ENCODE measurements around the gene ARNT2.

Gene ARNT2

DNA sequence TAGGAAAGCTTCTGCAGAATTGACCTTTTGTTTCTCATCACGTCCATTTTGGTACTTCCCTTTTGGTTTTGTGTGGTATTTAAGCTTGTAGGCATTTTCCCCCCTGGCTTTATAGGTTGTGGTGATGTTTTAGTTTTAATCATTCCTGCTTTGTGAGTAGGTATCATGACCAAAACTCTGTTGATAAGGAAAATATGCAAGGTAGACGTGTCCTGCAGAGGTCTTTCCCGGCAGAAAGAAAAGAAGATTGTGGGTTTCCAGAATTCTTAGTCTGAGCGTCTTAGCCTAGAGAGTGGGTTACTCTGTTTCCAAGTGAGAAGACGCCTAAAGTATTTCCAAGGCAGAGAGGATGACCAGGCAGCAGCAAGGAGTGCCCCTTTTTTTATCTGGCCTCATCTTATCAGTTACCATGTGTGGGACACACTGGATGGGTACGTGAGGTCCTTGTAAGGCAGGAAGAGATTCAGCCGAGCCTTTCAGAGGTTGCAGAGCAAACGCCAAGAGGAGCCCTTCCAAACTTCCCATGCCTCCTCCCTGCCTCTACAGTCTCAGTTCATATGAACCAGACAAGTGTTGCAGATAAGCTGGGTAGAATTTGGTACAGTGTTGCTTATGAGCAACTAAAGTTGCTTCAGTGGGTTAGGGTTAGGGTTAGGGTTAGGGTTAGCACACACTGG, 58.8 kb downstream of the ARNT2 start:
- peaks cover 57% of the 10 kb centered on the region for H3K4me1 Mint-ChIP-seq
- no peak for DNase-seq
- peaks cover 5% of the 10 kb centered on the region for H3K27me3 Mint-ChIP-seq (ENCODE audit: low read depth, poor library complexity)
- peaks cover 15% of the 10 kb centered on the region for H3K36me3 Mint-ChIP-seq (ENCODE audit: low read depth)
- no peaks in the 10 kb centered on the region for H3K9me3 Mint-ChIP-seq
- no peak overlapping the region for H3K4me3 Mint-ChIP-seq
- no peak overlapping the region for H3K27ac Mint-ChIP-seq
- TF ChIP-seq CTCF (IDR thresholded peaks at IDR 0.05) = no peak

DNA sequence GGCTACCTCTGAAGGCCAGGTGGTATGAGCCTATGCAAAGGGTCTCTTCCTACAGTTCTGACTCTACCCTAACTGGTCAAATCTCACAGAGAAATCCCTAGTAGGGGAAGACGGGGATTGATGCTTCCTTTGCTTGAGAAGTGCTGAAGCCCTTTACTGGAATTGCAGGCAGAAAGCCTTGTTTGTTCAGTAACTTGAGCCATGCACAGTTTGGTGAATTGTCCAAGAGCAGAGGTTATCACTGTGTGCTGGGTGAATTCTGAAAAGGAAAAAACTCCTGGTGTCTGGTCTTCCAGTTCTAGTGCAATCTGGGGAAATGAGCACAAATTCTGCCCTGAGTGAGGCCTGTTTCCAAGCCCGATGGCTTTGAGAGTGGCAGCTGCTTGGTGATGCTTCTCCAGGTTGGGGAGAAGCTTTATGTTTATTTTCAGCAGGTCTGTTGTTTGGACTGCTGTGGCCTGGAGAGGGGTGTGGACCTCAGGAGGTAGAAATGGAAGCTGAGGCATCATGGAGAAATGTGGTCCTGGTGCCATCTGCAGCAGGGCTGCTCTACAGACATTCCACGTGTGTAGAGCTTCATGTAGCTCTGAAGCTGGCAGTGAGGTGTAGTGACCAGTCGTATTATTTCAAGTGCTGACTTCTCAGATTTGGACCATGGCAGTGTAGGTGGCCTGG, 60.9 kb downstream of the ARNT2 start:
- no peak for TF ChIP-seq CTCF (IDR thresholded peaks at IDR 0.05)
- H3K27me3 Mint-ChIP-seq (ENCODE audit: low read depth, poor library complexity) = peaks cover 5% of the 10 kb centered on the region
- H3K9me3 Mint-ChIP-seq = no peaks in the 10 kb centered on the region
- DNase-seq = no peak
- H3K4me3 Mint-ChIP-seq = no peak overlapping the region
- H3K36me3 Mint-ChIP-seq (ENCODE audit: low read depth) = peaks cover 12% of the 10 kb centered on the region
- peaks cover 69% of the 10 kb centered on the region for H3K4me1 Mint-ChIP-seq
- H3K27ac Mint-ChIP-seq = peak overlapping the region; percentile 95

GRCh38 chr15:80465626-80466005, 61.4 kb downstream of the ARNT2 start:
- no peaks in the 10 kb centered on the region for H3K9me3 Mint-ChIP-seq
- no peak for TF ChIP-seq CTCF (IDR thresholded peaks at IDR 0.05)
- DNase-seq = no peak
- H3K36me3 Mint-ChIP-seq (ENCODE audit: low read depth) = peaks cover 16% of the 10 kb centered on the region
- H3K4me3 Mint-ChIP-seq = no peak overlapping the region
- H3K4me1 Mint-ChIP-seq = peaks cover 69% of the 10 kb centered on the region
- H3K27me3 Mint-ChIP-seq (ENCODE audit: low read depth, poor library complexity) = peaks cover 5% of the 10 kb centered on the region
- H3K27ac Mint-ChIP-seq = no peak overlapping the region

DNA sequence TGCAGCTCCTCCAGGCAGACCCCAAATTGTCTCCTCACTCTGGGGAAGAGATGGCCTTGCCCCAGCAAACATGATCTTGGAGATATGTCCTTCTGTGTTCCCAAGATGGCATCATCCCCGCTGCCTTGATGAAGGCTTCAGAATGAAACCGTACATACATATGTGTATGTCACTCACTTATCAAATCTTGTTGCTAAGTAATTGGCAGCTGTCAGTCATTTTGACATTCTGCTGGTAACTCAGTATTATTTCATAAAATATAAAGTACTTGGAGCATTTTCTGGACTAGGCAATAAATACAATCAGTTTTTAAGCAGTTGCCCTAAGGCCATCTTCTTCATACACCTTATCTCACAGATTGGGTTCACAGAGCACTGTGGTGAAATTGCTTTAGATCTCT, 62.4 kb downstream of the ARNT2 start:
- Mint-ChIP-seq H3K27ac (peak overlapping the region; percentile 80), H3K27me3 (ENCODE audit: low read depth, poor library complexity) (peaks cover 5% of the 10 kb centered on the region), H3K36me3 (ENCODE audit: low read depth) (peaks cover 18% of the 10 kb centered on the region), H3K4me1 (peaks cover 70% of the 10 kb centered on the region), H3K4me3 (no peak overlapping the region), H3K9me3 (no peaks in the 10 kb centered on the region)
- no peak for TF ChIP-seq CTCF (IDR thresholded peaks at IDR 0.05)
- no peak for DNase-seq

- H3K36me3 Mint-ChIP-seq (ENCODE audit: low read depth) = peaks cover 20% of the 10 kb centered on the region
- H3K27ac Mint-ChIP-seq = peak overlapping the region; percentile 53
- no peaks in the 10 kb centered on the region for H3K9me3 Mint-ChIP-seq
- no peak for TF ChIP-seq CTCF (IDR thresholded peaks at IDR 0.05)
- H3K27me3 Mint-ChIP-seq (ENCODE audit: low read depth, poor library complexity) = no peaks in the 10 kb centered on the region
- H3K4me1 Mint-ChIP-seq = peaks cover 78% of the 10 kb centered on the region
- DNase-seq = no peak
- H3K4me3 Mint-ChIP-seq = no peak overlapping the region
Observed at GRCh38 chr15:80467311-80467714, 63.1 kb downstream of the ARNT2 start.

GRCh38 chr15:80468796-80469195, 64.6 kb downstream of the ARNT2 start:
- no peak for TF ChIP-seq CTCF (IDR thresholded peaks at IDR 0.05)
- Mint-ChIP-seq H3K4me1 (peaks cover 81% of the 10 kb centered on the region), H3K9me3 (no peaks in the 10 kb centered on the region), H3K27me3 (ENCODE audit: low read depth, poor library complexity) (no peaks in the 10 kb centered on the region), H3K36me3 (ENCODE audit: low read depth) (peaks cover 20% of the 10 kb centered on the region), H3K27ac (peak overlapping the region; percentile 8), H3K4me3 (peak overlapping the region; percentile 3)
- DNase-seq = no peak

All from nephron progenitor cell (in vitro differentiated cells).